ENCODE results near the gene STAT1. TPM values are rescaled to one million over a fixed set of nuclear protein-coding genes. Genes with fewer than 3 reads are reported as not detected.
A peak's percentile ranks its signal among the peaks of the same experiment; 100 is the strongest.
"Not testable (repeated sequence)": the region's sequence is repeated elsewhere in the genome, so short reads cannot be mapped to it uniquely, and the experiment has no call there.

Gene STAT1
- total RNA-seq, 2 donors from 2014 or later = 54.1 to 91.7 TPM

- ATAC-seq (no peak), DNase-seq (no peak)
- intact Hi-C loops (cut with DNase I, micrococcal nuclease) = no loop called here
Measured at GRCh38 chr2:190972846-190973245, 41.1 kb downstream of the STAT1 start.

- intact Hi-C loops (cut with DNase I, micrococcal nuclease) = no loop called here
- ATAC-seq (no peak), DNase-seq (no peak)
Measured at GRCh38 chr2:190972213-190972612, 41.8 kb downstream of the STAT1 start.

- intact Hi-C loops (cut with DNase I, micrococcal nuclease) = no loop called here
- ATAC-seq (no peak), DNase-seq (no peak)
Measured at GRCh38 chr2:190970873-190971506, 43.0 kb downstream of the STAT1 start.

GRCh38 chr2:190970160-190970559 lies 43.8 kb downstream of the STAT1 start:
- intact Hi-C loops (cut with DNase I, micrococcal nuclease) = no loop called here
- no peak for ATAC-seq
- no peak for DNase-seq

GRCh38 chr2:190968522-190968921 lies 45.4 kb downstream of the STAT1 start:
- DNase-seq (no peak), ATAC-seq (no peak)
- intact Hi-C loops (cut with DNase I, micrococcal nuclease) = no loop called here

GRCh38 chr2:190965580-190966222 lies 48.3 kb downstream of the STAT1 start:
- DNase-seq = no peak
- no peak for ATAC-seq
- intact Hi-C loops (cut with DNase I, micrococcal nuclease) = no loop called here

- DNase-seq = no peak
- intact Hi-C loops (cut with DNase I, micrococcal nuclease) = no loop called here
- ATAC-seq = no peak
Measured at GRCh38 chr2:190964170-190964795, 49.7 kb downstream of the STAT1 start.

GRCh38 chr2:190963088-190963487 lies 50.9 kb downstream of the STAT1 start:
- intact Hi-C loops (cut with DNase I, micrococcal nuclease) = no loop called here
- DNase-seq = no peak
- ATAC-seq = no peak

GRCh38 chr2:190961918-190962487 lies 52.0 kb downstream of the STAT1 start:
- ATAC-seq (no peak), DNase-seq (no peak)
- intact Hi-C loops (cut with DNase I, micrococcal nuclease) = no loop called here

GRCh38 chr2:190961117-190961516 lies 52.9 kb downstream of the STAT1 start:
- ATAC-seq; intact Hi-C loops (cut with DNase I, micrococcal nuclease); DNase-seq: not testable (repeated sequence)

GRCh38 chr2:190959911-190960788 lies 53.8 kb downstream of the STAT1 start:
- no peak for ATAC-seq

GRCh38 chr2:190953257-190953656 lies 60.7 kb downstream of the STAT1 start:
- no peak for ATAC-seq
- no peak for DNase-seq
- intact Hi-C loops (cut with DNase I, micrococcal nuclease) = no loop called here

More at GRCh38 chr2:190959911-190960788, 53.8 kb downstream of the STAT1 start:
- no peak for DNase-seq
- intact Hi-C loops (cut with DNase I, micrococcal nuclease) = no loop called here

- intact Hi-C loops (cut with DNase I, micrococcal nuclease) = no loop called here
- DNase-seq = no peak
- ATAC-seq = no peak
Measured at GRCh38 chr2:190950566-190950991, 63.4 kb downstream of the STAT1 start.

- peak; percentile 62 for ATAC-seq
- intact Hi-C loops (cut with DNase I, micrococcal nuclease) = no loop called here
- no peak for DNase-seq
Measured at GRCh38 chr2:190948671-190949070, 65.3 kb downstream of the STAT1 start.

- intact Hi-C loops (cut with DNase I, micrococcal nuclease) = no loop called here
- peak; percentile 91 for ATAC-seq
- DNase-seq = no peak
Measured at GRCh38 chr2:190947711-190948251, 66.2 kb downstream of the STAT1 start.

- DNase-seq (no peak), ATAC-seq (no peak)
- intact Hi-C loops (cut with DNase I, micrococcal nuclease) = no loop called here
Measured at GRCh38 chr2:190947141-190947540, 66.8 kb downstream of the STAT1 start.

GRCh38 chr2:190943706-190944105 lies 70.3 kb downstream of the STAT1 start:
- intact Hi-C loops (cut with DNase I, micrococcal nuclease) = no loop called here
- DNase-seq = no peak
- ATAC-seq = no peak

- DNase-seq = no peak
- intact Hi-C loops (cut with DNase I, micrococcal nuclease) = no loop called here
- no peak for ATAC-seq
Measured at GRCh38 chr2:190942697-190943096, 71.3 kb downstream of the STAT1 start.

- no peak for ATAC-seq
- no peak for DNase-seq
- intact Hi-C loops (cut with DNase I, micrococcal nuclease) = no loop called here
Measured at GRCh38 chr2:190941571-190941970, 72.4 kb downstream of the STAT1 start.

Data from left colon (tissue), 2 donors.